ENCODE data around the gene ASS1.
"Not testable (repeated sequence)": the region's sequence is repeated elsewhere in the genome, so short reads cannot be mapped to it uniquely, and the experiment has no call there.

Gene ASS1

DNA sequence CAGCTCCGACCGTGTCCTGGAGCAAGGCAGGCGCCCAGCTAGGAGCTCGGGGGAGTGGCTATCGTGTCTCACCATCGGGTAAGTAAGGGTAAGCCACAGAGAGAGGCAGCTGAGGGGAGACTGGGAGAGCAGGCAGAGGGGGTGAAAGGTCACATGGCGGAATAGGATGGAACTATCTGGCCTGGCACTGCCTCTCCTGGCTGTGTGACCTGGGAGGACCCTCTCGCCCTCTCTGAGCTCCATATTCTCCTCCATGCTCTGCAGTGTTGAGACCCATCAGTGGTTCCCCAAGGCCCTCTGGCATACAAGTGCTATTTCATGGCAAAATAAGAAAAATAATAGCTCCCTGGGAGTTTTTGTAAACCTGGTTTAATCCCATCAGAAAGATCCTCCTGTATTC is 43.9 kb upstream of the ASS1 start:
- no peaks in the 10 kb centered on the region for H3K36me3 ChIP-seq
- H3K4me1 ChIP-seq (ENCODE audit: control insufficient read depth in 1 of 2, insufficient read depth in 1 of 2, low read depth in 1 of 2, low read length in 1 of 2), result no peaks in the 10 kb centered on the region
- H3K27ac ChIP-seq, result no peak overlapping the region
- no peak overlapping the region for H3K4me3 ChIP-seq (ENCODE audit: low read depth in 1 of 2, low read length in 1 of 2)
- H3K9me3 ChIP-seq, result no peaks in the 10 kb centered on the region
- TF ChIP-seq, protein P1, sequence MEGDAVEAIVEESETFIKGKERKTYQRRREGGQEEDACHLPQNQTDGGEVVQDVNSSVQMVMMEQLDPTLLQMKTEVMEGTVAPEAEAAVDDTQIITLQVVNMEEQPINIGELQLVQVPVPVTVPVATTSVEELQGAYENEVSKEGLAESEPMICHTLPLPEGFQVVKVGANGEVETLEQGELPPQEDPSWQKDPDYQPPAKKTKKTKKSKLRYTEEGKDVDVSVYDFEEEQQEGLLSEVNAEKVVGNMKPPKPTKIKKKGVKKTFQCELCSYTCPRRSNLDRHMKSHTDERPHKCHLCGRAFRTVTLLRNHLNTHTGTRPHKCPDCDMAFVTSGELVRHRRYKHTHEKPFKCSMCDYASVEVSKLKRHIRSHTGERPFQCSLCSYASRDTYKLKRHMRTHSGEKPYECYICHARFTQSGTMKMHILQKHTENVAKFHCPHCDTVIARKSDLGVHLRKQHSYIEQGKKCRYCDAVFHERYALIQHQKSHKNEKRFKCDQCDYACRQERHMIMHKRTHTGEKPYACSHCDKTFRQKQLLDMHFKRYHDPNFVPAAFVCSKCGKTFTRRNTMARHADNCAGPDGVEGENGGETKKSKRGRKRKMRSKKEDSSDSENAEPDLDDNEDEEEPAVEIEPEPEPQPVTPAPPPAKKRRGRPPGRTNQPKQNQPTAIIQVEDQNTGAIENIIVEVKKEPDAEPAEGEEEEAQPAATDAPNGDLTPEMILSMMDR (IDR thresholded peaks at IDR 0.05), result no peak
- no peaks in the 10 kb centered on the region for H3K27me3 ChIP-seq

DNA sequence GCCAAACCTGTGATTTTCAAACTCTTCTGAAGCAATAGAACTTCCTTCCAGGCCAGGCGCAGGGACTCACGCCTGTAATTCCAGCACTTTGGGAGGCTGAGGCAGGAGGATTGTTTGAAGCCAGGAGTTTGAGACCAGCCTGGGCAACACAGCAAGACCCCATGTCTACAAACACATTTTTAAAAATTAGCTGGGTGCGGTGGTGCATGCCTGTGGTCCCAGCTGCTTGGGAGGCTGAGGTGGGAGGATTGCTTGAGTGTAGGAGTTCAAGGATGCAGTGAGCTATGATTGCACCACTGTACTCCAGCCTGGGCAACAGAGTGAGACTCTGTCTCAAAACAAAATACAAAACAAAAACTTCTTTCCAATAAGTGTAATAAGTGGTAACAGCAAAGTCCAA is 43.0 kb upstream of the ASS1 start:
- not testable (repeated sequence) for H3K4me3 ChIP-seq (ENCODE audit: low read depth in 1 of 2, low read length in 1 of 2); H3K36me3 ChIP-seq; H3K9me3 ChIP-seq; H3K4me1 ChIP-seq (ENCODE audit: control insufficient read depth in 1 of 2, insufficient read depth in 1 of 2, low read depth in 1 of 2, low read length in 1 of 2); H3K27ac ChIP-seq; H3K27me3 ChIP-seq

DNA sequence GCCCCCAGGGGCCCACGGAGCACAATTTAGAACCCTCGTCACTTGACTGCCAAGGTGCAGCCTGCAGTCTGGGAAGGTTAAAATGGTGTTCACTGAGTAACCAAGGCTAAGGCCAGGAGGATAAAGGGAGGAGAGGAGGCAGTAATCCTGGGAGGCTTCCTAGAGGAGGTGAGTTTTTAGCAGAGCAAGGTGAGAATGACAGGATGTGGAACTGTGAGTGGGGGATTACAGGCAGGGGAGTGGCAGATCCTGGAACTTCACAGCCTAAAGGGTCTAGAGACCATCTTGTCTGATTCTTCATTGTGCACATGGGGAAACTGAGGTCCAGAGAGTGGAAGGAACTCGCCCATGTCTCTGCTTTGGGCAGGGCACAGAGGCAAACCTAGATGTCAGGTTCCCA is 42.5 kb upstream of the ASS1 start:
- no peak overlapping the region for H3K27ac ChIP-seq
- no peaks in the 10 kb centered on the region for H3K4me1 ChIP-seq (ENCODE audit: control insufficient read depth in 1 of 2, insufficient read depth in 1 of 2, low read depth in 1 of 2, low read length in 1 of 2)
- H3K27me3 ChIP-seq, result no peaks in the 10 kb centered on the region
- TF ChIP-seq, protein P1 (IDR thresholded peaks at IDR 0.05), result no peak
- no peak overlapping the region for H3K4me3 ChIP-seq (ENCODE audit: low read depth in 1 of 2, low read length in 1 of 2)
- no peaks in the 10 kb centered on the region for H3K9me3 ChIP-seq
- no peaks in the 10 kb centered on the region for H3K36me3 ChIP-seq

DNA sequence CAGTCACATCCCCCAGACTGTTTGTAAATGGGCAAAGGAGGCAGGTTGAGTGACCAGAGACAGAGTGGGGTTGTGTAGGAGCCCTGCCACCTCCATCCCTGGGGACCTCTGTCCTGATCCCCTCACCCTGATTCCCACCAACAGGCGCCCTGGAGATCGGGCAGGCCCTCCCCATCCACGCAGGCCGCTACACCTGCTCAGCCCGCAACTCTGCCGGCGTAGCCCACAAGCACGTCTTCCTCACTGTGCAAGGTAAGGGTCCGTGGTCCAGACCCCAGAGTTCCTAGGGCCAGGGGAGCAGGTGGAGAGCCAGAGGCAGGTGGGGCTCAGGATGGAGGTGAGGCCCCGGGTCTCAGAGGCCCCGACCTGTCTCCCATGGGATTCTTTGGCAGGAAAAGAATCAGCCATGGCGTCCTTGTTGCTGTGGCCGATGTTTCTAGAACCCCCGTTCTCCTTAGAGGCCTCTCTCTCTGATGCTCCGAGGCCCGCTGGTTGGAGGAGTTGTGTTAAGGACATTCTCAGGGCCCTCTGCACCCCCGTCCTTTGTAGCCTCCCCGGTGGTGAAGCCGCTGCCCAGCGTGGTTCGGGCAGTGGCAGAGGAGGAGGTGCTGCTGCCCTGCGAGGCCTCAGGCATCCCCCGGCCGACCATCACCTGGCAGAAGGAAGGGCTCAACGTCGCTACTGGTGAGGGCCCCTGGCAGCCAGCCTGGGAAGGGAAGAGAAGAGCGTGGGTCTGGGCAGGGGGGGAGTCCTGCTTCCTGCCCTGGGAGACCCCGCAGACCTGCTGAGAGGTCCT is 41.9 kb upstream of the ASS1 start:
- no peaks in the 10 kb centered on the region for H3K36me3 ChIP-seq
- no peaks in the 10 kb centered on the region for H3K9me3 ChIP-seq
- no peaks in the 10 kb centered on the region for H3K27me3 ChIP-seq
- TF ChIP-seq, protein P1 (IDR thresholded peaks at IDR 0.05), result no peak
- no peak overlapping the region for H3K27ac ChIP-seq
- H3K4me1 ChIP-seq (ENCODE audit: control insufficient read depth in 1 of 2, insufficient read depth in 1 of 2, low read depth in 1 of 2, low read length in 1 of 2), result no peaks in the 10 kb centered on the region
- H3K4me3 ChIP-seq (ENCODE audit: low read depth in 1 of 2, low read length in 1 of 2), result no peak overlapping the region

DNA sequence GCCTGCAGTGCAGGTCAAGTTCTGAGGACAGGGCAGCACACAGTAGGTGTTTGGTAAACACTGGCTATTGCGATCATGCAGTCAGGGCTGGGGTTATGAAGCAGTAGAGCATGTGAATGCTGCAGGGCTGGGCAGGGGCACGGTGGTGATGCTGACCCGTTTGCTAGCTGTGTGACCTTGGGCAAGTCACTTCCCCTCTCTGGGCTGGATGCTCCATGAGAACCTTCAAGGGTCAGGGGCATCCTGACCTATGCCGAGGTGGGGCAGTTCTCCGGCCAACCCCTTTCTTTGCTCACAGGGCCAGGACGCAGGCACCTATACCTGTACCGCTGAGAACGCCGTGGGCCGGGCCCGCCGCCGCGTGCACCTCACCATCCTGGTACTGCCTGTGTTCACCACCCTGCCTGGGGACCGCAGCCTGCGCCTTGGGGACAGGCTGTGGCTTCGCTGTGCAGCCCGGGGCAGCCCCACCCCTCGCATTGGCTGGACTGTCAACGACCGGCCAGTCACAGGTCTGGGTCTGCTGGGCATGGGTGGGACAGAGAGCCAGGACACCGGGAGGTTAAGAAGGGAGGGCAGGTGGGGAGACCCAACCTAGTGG is 39.0 kb upstream of the ASS1 start:
- Histone ChIP-seq H3K27me3 (no peaks in the 10 kb centered on the region), H3K27ac (no peak overlapping the region), H3K36me3 (no peaks in the 10 kb centered on the region), H3K4me3 (ENCODE audit: low read depth in 1 of 2, low read length in 1 of 2) (no peak overlapping the region), H3K9me3 (no peaks in the 10 kb centered on the region), H3K4me1 (ENCODE audit: control insufficient read depth in 1 of 2, insufficient read depth in 1 of 2, low read depth in 1 of 2, low read length in 1 of 2) (no peaks in the 10 kb centered on the region)
- TF ChIP-seq, protein P1 (IDR thresholded peaks at IDR 0.05), result no peak

DNA sequence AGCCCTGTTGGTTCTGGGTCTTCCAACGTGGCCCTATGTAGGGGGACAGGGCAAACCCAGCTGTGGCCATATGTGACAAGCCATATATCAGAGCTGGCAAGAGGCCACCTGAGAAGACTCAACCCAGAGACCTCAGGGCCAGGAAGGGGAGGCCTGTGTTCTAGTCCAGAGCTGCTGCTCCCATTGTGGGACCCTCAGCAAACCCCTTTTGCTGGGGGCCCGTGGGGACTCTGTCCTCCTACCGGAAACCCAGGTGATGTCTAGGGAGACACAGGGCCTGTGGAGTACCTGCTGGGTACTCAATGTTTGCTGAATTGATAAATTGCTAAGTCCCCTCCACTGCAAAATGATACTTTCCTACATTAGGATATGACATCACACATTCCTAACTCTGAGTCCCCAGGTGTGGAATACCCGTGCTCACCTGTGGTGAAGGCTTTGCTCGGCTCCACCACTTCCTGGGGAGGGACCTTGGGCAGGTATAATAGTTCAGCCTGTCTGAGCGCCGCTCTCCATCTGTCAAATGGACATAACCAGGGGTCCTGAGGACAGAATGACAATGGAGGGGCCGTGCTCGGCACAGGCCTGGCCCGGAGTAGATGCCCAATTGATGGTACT is 38.4 kb upstream of the ASS1 start:
- Histone ChIP-seq H3K27ac (no peak overlapping the region), H3K4me1 (ENCODE audit: control insufficient read depth in 1 of 2, insufficient read depth in 1 of 2, low read depth in 1 of 2, low read length in 1 of 2) (no peaks in the 10 kb centered on the region), H3K9me3 (no peaks in the 10 kb centered on the region), H3K27me3 (no peaks in the 10 kb centered on the region), H3K4me3 (ENCODE audit: low read depth in 1 of 2, low read length in 1 of 2) (no peak overlapping the region), H3K36me3 (no peaks in the 10 kb centered on the region)
- TF ChIP-seq, protein P1 (IDR thresholded peaks at IDR 0.05), result no peak
